ENCODE data around the gene CLEC16A.

The CLEC16A gene

GRCh38 chr16:10993649-10994048, 49.3 kb downstream of the CLEC16A start:
- H3K9me2 ChIP-seq (replicated peaks; ENCODE audit: control insufficient read depth, low read length), result no peaks in the 10 kb centered on the region
- H3K4me3 ChIP-seq (ENCODE audit: low read length), result no peak overlapping the region
- H3K9me3 ChIP-seq (ENCODE audit: control insufficient read depth, insufficient read depth, low read length), result no peaks in the 10 kb centered on the region
- peaks cover 35% of the 10 kb centered on the region for H3K36me3 ChIP-seq (ENCODE audit: control insufficient read depth, low read length)
- H3K27me3 ChIP-seq (ENCODE audit: control insufficient read depth, low read length), result no peaks in the 10 kb centered on the region
- no peaks in the 10 kb centered on the region for H3K79me2 ChIP-seq (ENCODE audit: control insufficient read depth, low read length)
- H3K4me1 ChIP-seq (ENCODE audit: control insufficient read depth, low read length), result no peaks in the 10 kb centered on the region
- H4K20me1 ChIP-seq (ENCODE audit: control insufficient read depth, insufficient read depth, low read depth, low read length), result no peaks in the 10 kb centered on the region
- TF ChIP-seq, protein P1, sequence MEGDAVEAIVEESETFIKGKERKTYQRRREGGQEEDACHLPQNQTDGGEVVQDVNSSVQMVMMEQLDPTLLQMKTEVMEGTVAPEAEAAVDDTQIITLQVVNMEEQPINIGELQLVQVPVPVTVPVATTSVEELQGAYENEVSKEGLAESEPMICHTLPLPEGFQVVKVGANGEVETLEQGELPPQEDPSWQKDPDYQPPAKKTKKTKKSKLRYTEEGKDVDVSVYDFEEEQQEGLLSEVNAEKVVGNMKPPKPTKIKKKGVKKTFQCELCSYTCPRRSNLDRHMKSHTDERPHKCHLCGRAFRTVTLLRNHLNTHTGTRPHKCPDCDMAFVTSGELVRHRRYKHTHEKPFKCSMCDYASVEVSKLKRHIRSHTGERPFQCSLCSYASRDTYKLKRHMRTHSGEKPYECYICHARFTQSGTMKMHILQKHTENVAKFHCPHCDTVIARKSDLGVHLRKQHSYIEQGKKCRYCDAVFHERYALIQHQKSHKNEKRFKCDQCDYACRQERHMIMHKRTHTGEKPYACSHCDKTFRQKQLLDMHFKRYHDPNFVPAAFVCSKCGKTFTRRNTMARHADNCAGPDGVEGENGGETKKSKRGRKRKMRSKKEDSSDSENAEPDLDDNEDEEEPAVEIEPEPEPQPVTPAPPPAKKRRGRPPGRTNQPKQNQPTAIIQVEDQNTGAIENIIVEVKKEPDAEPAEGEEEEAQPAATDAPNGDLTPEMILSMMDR (IDR thresholded peaks at IDR 0.05; ENCODE audit: low read depth, low read length, poor library complexity, severe bottlenecking), result no peak
- no peak for TF ChIP-seq EZH2phosphoT487 (IDR thresholded peaks at IDR 0.05; ENCODE audit: borderline replicate concordance, low read length)
- H3F3A ChIP-seq (ENCODE audit: control insufficient read depth, insufficient read depth), result no peaks in the 10 kb centered on the region
- H3K4me2 ChIP-seq (ENCODE audit: low read length), result no peak overlapping the region
- no peak overlapping the region for H3K27ac ChIP-seq (ENCODE audit: low read depth, low read length)

DNA sequence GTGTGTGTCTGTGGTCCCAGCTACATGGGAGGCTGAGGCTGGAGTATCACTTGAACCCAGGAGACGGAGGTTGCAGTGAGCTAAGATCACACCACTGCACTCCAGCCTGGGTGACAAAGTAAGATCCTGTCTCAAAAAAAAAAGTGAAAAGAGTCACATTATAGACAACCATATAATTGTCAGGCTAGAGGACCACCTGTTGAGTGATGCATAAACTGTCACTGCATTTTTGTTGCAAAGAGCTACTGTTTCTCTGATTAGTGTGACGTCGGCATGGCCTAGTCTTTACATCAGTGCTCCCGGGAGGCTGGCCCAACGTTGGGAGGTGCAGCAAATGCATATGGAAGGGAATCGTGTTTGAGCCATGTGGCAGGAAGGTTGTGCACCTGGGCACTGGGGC, 50.2 kb downstream of the CLEC16A start:
- H3K4me1 ChIP-seq (ENCODE audit: control insufficient read depth, low read length), result no peaks in the 10 kb centered on the region
- H3K36me3 ChIP-seq (ENCODE audit: control insufficient read depth, low read length), result peaks cover 26% of the 10 kb centered on the region
- H3K4me3 ChIP-seq (ENCODE audit: low read length), result no peak overlapping the region
- H3K4me2 ChIP-seq (ENCODE audit: low read length), result no peak overlapping the region
- H3K9me3 ChIP-seq (ENCODE audit: control insufficient read depth, insufficient read depth, low read length), result no peaks in the 10 kb centered on the region
- H3K27ac ChIP-seq (ENCODE audit: low read depth, low read length), result no peak overlapping the region
- H3K9me2 ChIP-seq (replicated peaks; ENCODE audit: control insufficient read depth, low read length), result no peaks in the 10 kb centered on the region
- TF ChIP-seq, protein P1 (IDR thresholded peaks at IDR 0.05; ENCODE audit: low read depth, low read length, poor library complexity, severe bottlenecking), result no peak
- TF ChIP-seq EZH2phosphoT487 (IDR thresholded peaks at IDR 0.05; ENCODE audit: borderline replicate concordance, low read length), result no peak
- H3K27me3 ChIP-seq (ENCODE audit: control insufficient read depth, low read length), result no peaks in the 10 kb centered on the region
- no peaks in the 10 kb centered on the region for H4K20me1 ChIP-seq (ENCODE audit: control insufficient read depth, insufficient read depth, low read depth, low read length)
- no peaks in the 10 kb centered on the region for H3K79me2 ChIP-seq (ENCODE audit: control insufficient read depth, low read length)
- no peaks in the 10 kb centered on the region for H3F3A ChIP-seq (ENCODE audit: control insufficient read depth, insufficient read depth)

GRCh38 chr16:10995565-10995964, 51.2 kb downstream of the CLEC16A start:
- no peak overlapping the region for H3K4me2 ChIP-seq (ENCODE audit: low read length)
- no peaks in the 10 kb centered on the region for H3K9me2 ChIP-seq (replicated peaks; ENCODE audit: control insufficient read depth, low read length)
- H3K27me3 ChIP-seq (ENCODE audit: control insufficient read depth, low read length), result no peaks in the 10 kb centered on the region
- H3K27ac ChIP-seq (ENCODE audit: low read depth, low read length), result no peak overlapping the region
- H3K4me3 ChIP-seq (ENCODE audit: low read length), result no peak overlapping the region
- H3K4me1 ChIP-seq (ENCODE audit: control insufficient read depth, low read length), result no peaks in the 10 kb centered on the region
- H3K9me3 ChIP-seq (ENCODE audit: control insufficient read depth, insufficient read depth, low read length), result no peaks in the 10 kb centered on the region
- H3K36me3 ChIP-seq (ENCODE audit: control insufficient read depth, low read length), result peaks cover 18% of the 10 kb centered on the region
- TF ChIP-seq, protein P1 (IDR thresholded peaks at IDR 0.05; ENCODE audit: low read depth, low read length, poor library complexity, severe bottlenecking), result no peak
- TF ChIP-seq EZH2phosphoT487 (IDR thresholded peaks at IDR 0.05; ENCODE audit: borderline replicate concordance, low read length), result no peak
- H4K20me1 ChIP-seq (ENCODE audit: control insufficient read depth, insufficient read depth, low read depth, low read length), result no peaks in the 10 kb centered on the region
- H3K79me2 ChIP-seq (ENCODE audit: control insufficient read depth, low read length), result no peaks in the 10 kb centered on the region
- no peaks in the 10 kb centered on the region for H3F3A ChIP-seq (ENCODE audit: control insufficient read depth, insufficient read depth)

- no peak for TF ChIP-seq EZH2phosphoT487 (IDR thresholded peaks at IDR 0.05; ENCODE audit: borderline replicate concordance, low read length)
- TF ChIP-seq, protein P1 (IDR thresholded peaks at IDR 0.05; ENCODE audit: low read depth, low read length, poor library complexity, severe bottlenecking), result no peak
- Histone ChIP-seq H3K9me3 (ENCODE audit: control insufficient read depth, insufficient read depth, low read length) (no peaks in the 10 kb centered on the region), H3K27ac (ENCODE audit: low read depth, low read length) (no peak overlapping the region), H3K4me2 (ENCODE audit: low read length) (no peak overlapping the region), H3K36me3 (ENCODE audit: control insufficient read depth, low read length) (peaks cover 11% of the 10 kb centered on the region), H3K27me3 (ENCODE audit: control insufficient read depth, low read length) (no peaks in the 10 kb centered on the region), H4K20me1 (ENCODE audit: control insufficient read depth, insufficient read depth, low read depth, low read length) (no peaks in the 10 kb centered on the region), H3K79me2 (ENCODE audit: control insufficient read depth, low read length) (no peaks in the 10 kb centered on the region), H3K4me1 (ENCODE audit: control insufficient read depth, low read length) (no peaks in the 10 kb centered on the region), H3F3A (ENCODE audit: control insufficient read depth, insufficient read depth) (no peaks in the 10 kb centered on the region), H3K4me3 (ENCODE audit: low read length) (no peak overlapping the region), H3K9me2 (replicated peaks; ENCODE audit: control insufficient read depth, low read length) (no peaks in the 10 kb centered on the region)
Observed at GRCh38 chr16:10997485-10997884, 53.1 kb downstream of the CLEC16A start.
